ENCODE measurements around the gene CDH4. TPM values are rescaled to one million over a fixed set of nuclear protein-coding genes. Genes with fewer than 3 reads are reported as not detected.

Gene CDH4
- total and polyA plus RNA-seq, 4 donors = 0.06 to 0.10 TPM; not detected in 2

DNA sequence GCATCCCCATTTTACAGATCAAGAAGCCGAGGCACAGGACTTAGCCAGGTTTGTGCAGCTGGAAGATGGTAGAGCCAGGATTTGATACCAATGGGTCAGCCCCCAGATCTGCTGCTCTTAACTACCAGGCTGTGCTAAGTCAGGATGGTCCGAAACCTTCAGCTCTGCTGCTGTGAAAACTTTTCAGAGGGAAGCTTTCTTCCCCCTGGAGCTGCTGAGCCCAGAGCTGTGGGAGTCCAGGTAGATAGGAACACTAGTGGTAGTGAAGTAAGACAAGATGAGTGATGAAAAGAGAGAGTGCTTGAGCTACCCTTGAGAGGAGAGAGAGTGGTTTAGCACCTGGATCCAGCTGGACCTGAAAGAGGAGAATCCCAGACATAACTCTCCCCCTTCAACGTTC, 230.8 kb downstream of the CDH4 start:
- no peak for ATAC-seq (ENCODE audit: low FRiP score)
- Histone ChIP-seq H3K27ac (ENCODE audit: low read depth in 1 of 2, low read length in 2 of 2) (no peak overlapping the region), H3K27me3 (ENCODE audit: control insufficient read depth in 1 of 2, insufficient read depth in 2 of 2, low read length in 1 of 2) (no peaks in the 10 kb centered on the region), H3K4me1 (ENCODE audit: control insufficient read depth in 1 of 2, insufficient read depth in 2 of 2, low read length in 2 of 2) (no peaks in the 10 kb centered on the region), H3K4me3 (ENCODE audit: low read length in 2 of 2) (no peak overlapping the region), H3K36me3 (ENCODE audit: control insufficient read depth in 1 of 2, insufficient read depth in 2 of 2, low read length in 1 of 2) (no peaks in the 10 kb centered on the region), H3K9me3 (ENCODE audit: control insufficient read depth, low read length) (peaks cover 1% of the 10 kb centered on the region)
- DNase-seq = no peak
- WGBS, 2 donors = 81 to 85% methylated on average over 3 of the region's 3 CpGs
- intact Hi-C loops (cut with DNase I) = no loop called here

DNA sequence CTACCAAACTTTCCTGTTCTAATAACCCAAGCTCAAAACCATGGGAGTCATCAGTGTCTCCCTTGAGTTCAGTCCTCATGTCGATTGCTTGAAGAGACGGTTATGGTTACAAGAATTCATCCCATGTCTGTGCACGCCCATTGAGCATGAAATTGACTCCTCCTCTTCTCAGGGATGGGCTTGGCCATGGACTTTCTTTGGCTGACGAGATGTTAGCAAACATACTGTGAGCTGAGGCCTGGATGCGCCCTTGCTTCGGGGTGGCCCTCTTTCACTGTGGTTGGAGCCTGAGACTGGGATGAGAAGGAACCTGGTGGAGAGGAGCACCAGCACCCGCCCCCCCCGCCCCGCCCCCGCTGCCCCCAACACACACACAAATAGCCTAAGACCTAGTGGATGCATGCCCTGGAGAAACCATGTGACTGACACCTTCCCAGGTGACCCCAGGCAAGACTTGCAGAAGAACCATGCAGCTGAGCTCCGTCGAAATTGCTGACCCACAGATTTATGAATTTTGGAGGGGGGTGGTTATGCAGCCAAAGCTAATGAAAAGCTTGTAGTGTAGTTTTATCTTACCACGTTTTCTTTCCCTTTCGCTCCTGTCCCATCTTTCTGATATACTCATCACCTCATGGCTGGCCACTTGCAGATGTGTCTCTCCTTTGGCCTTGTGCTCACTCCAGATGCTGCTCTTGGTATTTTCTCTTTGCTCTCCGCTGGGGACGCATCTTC, 231.4 kb downstream of the CDH4 start:
- no peak for ATAC-seq (ENCODE audit: low FRiP score)
- Histone ChIP-seq H3K4me3 (ENCODE audit: low read length in 2 of 2) (no peak overlapping the region), H3K27ac (ENCODE audit: low read depth in 1 of 2, low read length in 2 of 2) (no peak overlapping the region), H3K4me1 (ENCODE audit: control insufficient read depth in 1 of 2, insufficient read depth in 2 of 2, low read length in 2 of 2) (no peaks in the 10 kb centered on the region), H3K27me3 (ENCODE audit: control insufficient read depth in 1 of 2, insufficient read depth in 2 of 2, low read length in 1 of 2) (no peaks in the 10 kb centered on the region), H3K36me3 (ENCODE audit: control insufficient read depth in 1 of 2, insufficient read depth in 2 of 2, low read length in 1 of 2) (no peaks in the 10 kb centered on the region), H3K9me3 (ENCODE audit: control insufficient read depth, low read length) (peaks cover 1% of the 10 kb centered on the region)
- WGBS, 2 donors = 84 to 85% methylated on average over 16 of the region's 16 CpGs
- intact Hi-C loops (cut with DNase I) = no loop called here
- DNase-seq = no peak

DNA sequence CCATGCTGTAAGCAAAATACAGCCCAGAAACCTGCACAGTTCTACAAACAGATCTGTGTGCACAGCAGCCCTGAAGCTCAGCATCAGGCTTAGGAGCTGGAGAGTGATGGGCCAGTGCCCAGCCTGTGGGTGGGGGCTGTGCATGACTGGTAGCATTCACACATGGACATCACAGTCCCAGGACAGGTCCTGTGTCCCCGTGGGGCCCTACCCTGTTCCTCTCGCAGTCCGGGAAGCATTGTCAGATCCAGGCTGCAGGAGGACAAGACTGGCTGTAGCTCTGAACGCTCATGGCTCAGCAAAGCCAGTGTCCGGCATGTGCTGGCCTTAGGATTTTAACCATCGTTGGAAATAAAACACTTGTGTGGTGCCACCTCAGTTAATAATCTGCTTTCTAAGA, 234.1 kb downstream of the CDH4 start:
- no peak overlapping the region for H3K27ac ChIP-seq (ENCODE audit: low read depth in 1 of 2, low read length in 2 of 2)
- H3K9me3 ChIP-seq (ENCODE audit: control insufficient read depth, low read length) = no peaks in the 10 kb centered on the region
- ATAC-seq (ENCODE audit: low FRiP score) (no peak), DNase-seq (no peak)
- WGBS, 2 donors = 82 to 87% methylated on average over 6 of the region's 6 CpGs
- H3K4me3 ChIP-seq (ENCODE audit: low read length in 2 of 2) = no peak overlapping the region
- no peaks in the 10 kb centered on the region for H3K27me3 ChIP-seq (ENCODE audit: control insufficient read depth in 1 of 2, insufficient read depth in 2 of 2, low read length in 1 of 2)
- intact Hi-C loops (cut with DNase I) = no loop called here
- no peaks in the 10 kb centered on the region for H3K36me3 ChIP-seq (ENCODE audit: control insufficient read depth in 1 of 2, insufficient read depth in 2 of 2, low read length in 1 of 2)
- H3K4me1 ChIP-seq (ENCODE audit: control insufficient read depth in 1 of 2, insufficient read depth in 2 of 2, low read length in 2 of 2) = no peaks in the 10 kb centered on the region

DNA sequence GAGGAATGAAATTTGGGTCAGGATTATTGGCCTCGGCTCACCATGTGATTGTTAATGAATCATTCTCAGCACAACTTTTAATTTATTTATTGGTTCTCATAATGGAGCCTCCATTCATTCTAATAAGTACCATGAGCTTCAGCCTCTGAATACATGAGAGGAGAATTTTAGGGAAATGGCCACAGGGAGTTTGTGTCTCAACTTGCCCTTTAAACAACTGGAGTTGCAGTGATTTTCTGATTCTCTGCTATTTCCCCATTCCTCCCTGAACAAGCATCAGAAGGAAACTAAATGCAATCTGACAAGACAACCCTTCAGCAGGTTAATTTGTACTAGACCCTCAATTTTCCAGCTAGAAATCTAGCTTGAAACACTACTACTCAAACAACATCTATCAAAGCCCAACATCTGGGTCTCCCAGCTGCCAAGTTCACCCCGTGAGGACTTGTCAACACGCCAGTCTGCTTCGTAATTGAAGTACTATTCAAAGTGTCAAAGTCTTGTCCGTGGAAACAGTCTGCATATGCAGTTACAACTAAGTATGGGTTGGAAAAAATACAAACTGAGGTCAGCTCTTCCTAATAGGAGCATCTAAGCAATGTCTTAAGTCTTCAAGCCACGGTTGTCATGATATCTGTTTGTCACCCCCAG, 235.4 kb downstream of the CDH4 start:
- intact Hi-C loops (cut with DNase I) = no loop called here
- no peaks in the 10 kb centered on the region for H3K4me1 ChIP-seq (ENCODE audit: control insufficient read depth in 1 of 2, insufficient read depth in 2 of 2, low read length in 2 of 2)
- H3K27ac ChIP-seq (ENCODE audit: low read depth in 1 of 2, low read length in 2 of 2) = no peak overlapping the region
- ATAC-seq (ENCODE audit: low FRiP score) (no peak), DNase-seq (no peak)
- H3K27me3 ChIP-seq (ENCODE audit: control insufficient read depth in 1 of 2, insufficient read depth in 2 of 2, low read length in 1 of 2) = no peaks in the 10 kb centered on the region
- H3K36me3 ChIP-seq (ENCODE audit: control insufficient read depth in 1 of 2, insufficient read depth in 2 of 2, low read length in 1 of 2) = no peaks in the 10 kb centered on the region
- peaks cover 5% of the 10 kb centered on the region for H3K9me3 ChIP-seq (ENCODE audit: control insufficient read depth, low read length)
- H3K4me3 ChIP-seq (ENCODE audit: low read length in 2 of 2) = no peak overlapping the region
- 20 to 22% methylated on average over 6 of the region's 6 CpGs for WGBS, 2 donors

DNA sequence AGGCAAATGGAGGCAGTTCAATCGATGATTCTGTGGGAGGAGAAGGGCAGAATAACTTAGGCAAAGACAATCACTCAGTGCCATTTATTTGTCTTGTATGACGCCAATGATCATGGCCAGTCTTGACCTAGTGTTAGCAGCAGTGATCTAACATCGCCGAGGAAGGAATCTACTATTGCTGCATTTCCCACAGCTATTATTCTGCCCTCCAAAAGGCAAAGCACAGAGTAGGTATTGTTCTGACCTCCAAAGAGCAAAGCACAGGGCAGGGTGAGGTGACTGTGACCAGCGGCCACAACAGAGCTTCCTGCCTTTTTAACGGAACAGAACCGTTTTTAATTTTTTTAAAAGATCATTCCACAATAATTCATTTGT, 235.9 kb downstream of the CDH4 start:
- WGBS, 2 donors = 23 to 24% methylated on average over 7 of the region's 7 CpGs

DNA sequence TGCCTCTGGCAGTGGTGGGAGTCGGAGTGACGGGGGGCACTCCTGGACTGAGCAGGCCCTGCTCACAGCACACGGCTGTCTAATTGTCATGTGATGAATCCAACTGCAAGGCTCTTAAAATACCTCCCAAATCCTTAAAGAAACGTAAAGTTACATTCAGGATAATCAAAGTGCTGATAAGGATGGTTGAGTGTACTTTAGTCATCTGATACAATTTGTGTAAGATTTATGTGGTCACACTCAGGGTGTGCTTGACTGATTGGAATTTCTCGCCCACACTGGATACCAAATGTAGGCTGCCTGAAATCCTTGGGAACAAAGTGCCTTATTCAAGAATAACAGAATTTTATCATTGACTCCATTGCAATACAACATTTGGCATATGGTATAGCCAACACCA, 238.7 kb downstream of the CDH4 start:
- Histone ChIP-seq H3K4me1 (ENCODE audit: control insufficient read depth in 1 of 2, insufficient read depth in 2 of 2, low read length in 2 of 2) (no peaks in the 10 kb centered on the region), H3K9me3 (ENCODE audit: control insufficient read depth, low read length) (peaks cover 10% of the 10 kb centered on the region), H3K27me3 (ENCODE audit: control insufficient read depth in 1 of 2, insufficient read depth in 2 of 2, low read length in 1 of 2) (no peaks in the 10 kb centered on the region), H3K4me3 (ENCODE audit: low read length in 2 of 2) (no peak overlapping the region), H3K36me3 (ENCODE audit: control insufficient read depth in 1 of 2, insufficient read depth in 2 of 2, low read length in 1 of 2) (no peaks in the 10 kb centered on the region), H3K27ac (ENCODE audit: low read depth in 1 of 2, low read length in 2 of 2) (no peak overlapping the region)
- intact Hi-C loops (cut with DNase I) = no loop called here
- WGBS, 2 donors = 51 to 54% methylated on average over 5 of the region's 5 CpGs
- ATAC-seq (ENCODE audit: low FRiP score) (no peak), DNase-seq (no peak)

More for the DNA sequence above, 235.9 kb downstream of the CDH4 start:
- no peaks in the 10 kb centered on the region for H3K27me3 ChIP-seq (ENCODE audit: control insufficient read depth in 1 of 2, insufficient read depth in 2 of 2, low read length in 1 of 2)
- H3K9me3 ChIP-seq (ENCODE audit: control insufficient read depth, low read length) = peaks cover 5% of the 10 kb centered on the region
- no peak for DNase-seq
- no peaks in the 10 kb centered on the region for H3K4me1 ChIP-seq (ENCODE audit: control insufficient read depth in 1 of 2, insufficient read depth in 2 of 2, low read length in 2 of 2)
- intact Hi-C loops (cut with DNase I) = no loop called here
- no peaks in the 10 kb centered on the region for H3K36me3 ChIP-seq (ENCODE audit: control insufficient read depth in 1 of 2, insufficient read depth in 2 of 2, low read length in 1 of 2)
- no peak overlapping the region for H3K4me3 ChIP-seq (ENCODE audit: low read length in 2 of 2)
- no peak for ATAC-seq (ENCODE audit: low FRiP score)
- no peak overlapping the region for H3K27ac ChIP-seq (ENCODE audit: low read depth in 1 of 2, low read length in 2 of 2)

DNA sequence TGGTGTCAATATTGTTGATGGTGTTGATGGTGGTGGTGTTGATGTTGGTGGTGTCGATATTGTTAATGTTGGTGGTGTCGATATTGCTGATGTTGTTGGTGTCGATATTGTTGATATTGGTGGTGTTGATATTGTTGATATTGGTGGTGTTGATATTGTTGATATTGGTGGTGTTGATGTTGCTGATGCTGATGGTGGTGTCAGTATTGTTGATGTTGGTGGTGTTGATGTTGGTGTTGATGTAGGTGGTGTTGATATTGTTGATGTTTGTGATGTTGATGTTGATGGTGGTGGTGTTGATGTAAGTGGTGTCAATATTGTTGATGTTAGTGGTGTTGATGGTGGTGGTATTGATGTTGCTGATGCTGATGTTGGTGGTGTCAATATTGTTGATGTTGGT, 240.0 kb downstream of the CDH4 start:
- intact Hi-C loops (cut with DNase I) = no loop called here
- H3K27ac ChIP-seq (ENCODE audit: low read depth in 1 of 2, low read length in 2 of 2) = no peak overlapping the region

DNA sequence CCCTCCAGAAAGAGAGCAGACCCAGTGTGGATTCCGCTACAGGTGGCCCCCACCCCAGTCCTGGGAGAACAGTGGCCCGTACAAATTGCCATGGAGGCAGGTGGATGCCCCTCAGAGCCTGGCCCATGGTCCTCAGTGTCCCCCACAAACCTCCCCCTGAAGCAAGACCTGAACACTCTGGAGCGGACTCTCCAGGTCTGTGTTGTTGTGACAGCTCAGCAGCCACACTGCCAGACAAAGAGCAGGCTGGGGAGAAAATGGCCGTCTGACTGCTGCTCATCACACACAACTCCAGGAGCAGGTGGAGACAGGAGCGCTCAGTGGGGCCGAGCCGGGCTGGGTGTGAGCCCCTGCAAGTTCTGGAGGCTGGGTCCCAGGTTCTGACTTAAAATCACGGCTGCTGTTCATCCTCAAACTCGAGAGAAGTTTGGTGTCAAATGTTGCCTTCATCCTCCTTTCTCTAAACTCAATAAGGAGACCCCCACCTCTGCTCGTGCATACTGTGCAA, 241.8 kb downstream of the CDH4 start:
- no peaks in the 10 kb centered on the region for H3K27me3 ChIP-seq (ENCODE audit: control insufficient read depth in 1 of 2, insufficient read depth in 2 of 2, low read length in 1 of 2)
- no peaks in the 10 kb centered on the region for H3K4me1 ChIP-seq (ENCODE audit: control insufficient read depth in 1 of 2, insufficient read depth in 2 of 2, low read length in 2 of 2)
- no peak overlapping the region for H3K27ac ChIP-seq (ENCODE audit: low read depth in 1 of 2, low read length in 2 of 2)
- no peak overlapping the region for H3K4me3 ChIP-seq (ENCODE audit: low read length in 2 of 2)
- DNase-seq (no peak), ATAC-seq (ENCODE audit: low FRiP score) (no peak)
- 69 to 72% methylated on average over 10 of the region's 10 CpGs for WGBS, 2 donors
- intact Hi-C loops (cut with DNase I) = no loop called here
- H3K36me3 ChIP-seq (ENCODE audit: control insufficient read depth in 1 of 2, insufficient read depth in 2 of 2, low read length in 1 of 2) = no peaks in the 10 kb centered on the region
- H3K9me3 ChIP-seq (ENCODE audit: control insufficient read depth, low read length) = peaks cover 10% of the 10 kb centered on the region

More for the DNA sequence above, 240.0 kb downstream of the CDH4 start:
- Histone ChIP-seq H3K27me3 (ENCODE audit: control insufficient read depth in 1 of 2, insufficient read depth in 2 of 2, low read length in 1 of 2) (no peaks in the 10 kb centered on the region), H3K9me3 (ENCODE audit: control insufficient read depth, low read length) (peaks cover 10% of the 10 kb centered on the region), H3K4me3 (ENCODE audit: low read length in 2 of 2) (no peak overlapping the region), H3K36me3 (ENCODE audit: control insufficient read depth in 1 of 2, insufficient read depth in 2 of 2, low read length in 1 of 2) (no peaks in the 10 kb centered on the region), H3K4me1 (ENCODE audit: control insufficient read depth in 1 of 2, insufficient read depth in 2 of 2, low read length in 2 of 2) (no peaks in the 10 kb centered on the region)
- ATAC-seq (ENCODE audit: low FRiP score) = no peak
- DNase-seq = no peak
- 96 to 98% methylated on average over 3 of the region's 3 CpGs for WGBS, 2 donors
